RWPE2 (cell line): ENCODE data around the gene IRAK1.

Source experiments
- ATAC-seq: fragments of 200-7000 bp; cut with Tn5 transposase; 3 replicates; pipeline ENCODE4 v1.9.1; 2021; ENCODE audit warnings: low read depth
- DNase-seq: peaks from one replicate; pipeline ENCODE4 v3.0.0-alpha.2; 2020; ENCODE audit warnings: low spot score
- H3K27ac ChIP-seq: fragments of 450-650 bp; 2 replicates; pipeline ENCODE4 v1.5.1; 2017; ENCODE audit warnings: mild to moderate bottlenecking; ENCODE audit not compliant: poor library complexity, severe bottlenecking
- H3K27me3 ChIP-seq: fragments of 250-450 bp; sonication (Bioruptor Pico); 2 replicates; pipeline ENCODE4 v1.5.1; 2021; ENCODE audit warnings: mild to moderate bottlenecking, moderate library complexity; ENCODE audit not compliant: insufficient read depth, poor library complexity, severe bottlenecking
- H3K36me3 ChIP-seq: fragments of 250-450 bp; sonication (Bioruptor Pico); 2 replicates; pipeline ENCODE4 v1.5.1; 2020; ENCODE audit warnings: low read depth, mild to moderate bottlenecking, moderate library complexity
- H3K4me1 ChIP-seq: fragments of 250-450 bp; sonication (Bioruptor Pico); 2 replicates; pipeline ENCODE4 v1.5.1; 2021; ENCODE audit warnings: mild to moderate bottlenecking, moderate library complexity; ENCODE audit not compliant: insufficient read depth, poor library complexity, severe bottlenecking
- H3K4me3 ChIP-seq: fragments of 250-450 bp; sonication (Bioruptor Pico); 2 replicates; pipeline ENCODE4 v1.5.1; 2021; ENCODE audit warnings: mild to moderate bottlenecking, moderate library complexity; ENCODE audit not compliant: severe bottlenecking
- H3K9me3 ChIP-seq: fragments of 250-450 bp; sonication (Bioruptor Pico); 2 replicates; pipeline ENCODE4 v1.5.1; 2021; ENCODE audit warnings: mild to moderate bottlenecking, moderate library complexity; ENCODE audit not compliant: severe bottlenecking
- TF ChIP-seq, protein P1 (sequence below): fragments of 450-650 bp; IDR thresholded peaks from one replicate; pipeline ENCODE4 v1.5.1; 2017; ENCODE audit warnings: mild to moderate bottlenecking, moderate library complexity; ENCODE audit not compliant: poor library complexity, severe bottlenecking

Gene IRAK1

DNA sequence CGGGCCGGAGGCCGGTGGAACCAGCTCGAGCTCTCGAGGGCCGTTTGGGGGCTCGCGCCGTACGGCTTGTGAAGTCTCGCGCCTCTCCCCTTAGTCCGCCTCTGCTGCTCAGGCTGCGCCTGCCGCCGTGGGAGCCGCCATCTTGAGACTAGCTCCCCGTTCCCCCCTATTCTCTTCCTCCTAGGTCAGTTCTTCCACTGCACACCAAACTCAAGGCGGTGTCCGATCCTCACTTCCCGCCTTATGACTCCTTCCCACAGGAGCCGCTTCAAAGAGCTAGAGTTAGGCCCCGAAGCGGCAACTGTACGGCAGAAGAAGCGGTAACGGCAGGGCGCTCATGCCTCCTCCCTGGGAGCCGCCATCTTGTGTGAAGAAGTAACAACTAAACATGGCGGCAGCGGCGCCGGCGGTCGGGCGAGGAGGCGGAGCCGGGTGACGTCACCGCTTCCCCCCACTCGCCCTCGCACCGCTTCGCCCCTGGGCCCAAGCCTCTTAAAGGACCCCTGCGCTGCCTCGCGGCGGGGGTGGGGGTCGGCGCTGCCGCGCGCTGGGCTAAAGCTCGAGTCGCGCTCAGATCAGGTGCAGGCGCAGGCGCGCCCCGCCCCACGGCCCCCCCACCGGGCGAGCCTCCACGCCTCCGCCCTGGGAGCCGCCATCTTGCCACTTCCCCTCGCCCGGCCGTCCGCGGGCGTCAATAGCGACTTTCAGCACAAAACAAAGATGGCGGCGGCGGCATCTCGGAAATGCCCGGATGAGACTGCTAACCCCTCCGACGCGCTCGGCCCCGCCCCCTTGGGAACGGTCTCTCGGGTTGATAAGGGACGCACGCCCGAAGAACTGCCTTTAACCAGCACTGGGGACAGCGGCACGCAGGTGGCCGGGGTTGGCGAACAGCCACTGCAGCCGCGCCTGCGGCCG is 48.0 kb downstream of the IRAK1 start, which contains the start of gene HCFC1:
Gene HCFC1 (minus strand): TSS at position 369 of the 918 bp plus-strand sequence. CDS start 978 bp downstream, outside the sequence.
- H3K4me3 ChIP-seq, result peak within 1 kb of the TSS; percentile 88
- ATAC-seq, result peak; percentile 43
- TF ChIP-seq, protein P1, sequence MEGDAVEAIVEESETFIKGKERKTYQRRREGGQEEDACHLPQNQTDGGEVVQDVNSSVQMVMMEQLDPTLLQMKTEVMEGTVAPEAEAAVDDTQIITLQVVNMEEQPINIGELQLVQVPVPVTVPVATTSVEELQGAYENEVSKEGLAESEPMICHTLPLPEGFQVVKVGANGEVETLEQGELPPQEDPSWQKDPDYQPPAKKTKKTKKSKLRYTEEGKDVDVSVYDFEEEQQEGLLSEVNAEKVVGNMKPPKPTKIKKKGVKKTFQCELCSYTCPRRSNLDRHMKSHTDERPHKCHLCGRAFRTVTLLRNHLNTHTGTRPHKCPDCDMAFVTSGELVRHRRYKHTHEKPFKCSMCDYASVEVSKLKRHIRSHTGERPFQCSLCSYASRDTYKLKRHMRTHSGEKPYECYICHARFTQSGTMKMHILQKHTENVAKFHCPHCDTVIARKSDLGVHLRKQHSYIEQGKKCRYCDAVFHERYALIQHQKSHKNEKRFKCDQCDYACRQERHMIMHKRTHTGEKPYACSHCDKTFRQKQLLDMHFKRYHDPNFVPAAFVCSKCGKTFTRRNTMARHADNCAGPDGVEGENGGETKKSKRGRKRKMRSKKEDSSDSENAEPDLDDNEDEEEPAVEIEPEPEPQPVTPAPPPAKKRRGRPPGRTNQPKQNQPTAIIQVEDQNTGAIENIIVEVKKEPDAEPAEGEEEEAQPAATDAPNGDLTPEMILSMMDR, result no peak
- H3K27ac ChIP-seq, result peak within 1 kb of the TSS; percentile 92
- no peaks in the 10 kb centered on the region for H3K4me1 ChIP-seq
- no peaks in the 10 kb centered on the region for H3K9me3 ChIP-seq
- H3K36me3 ChIP-seq, result peaks cover 25% of the 10 kb centered on the region
- H3K27me3 ChIP-seq, result no peaks in the 10 kb centered on the region
- peak; percentile 83 for DNase-seq

DNA sequence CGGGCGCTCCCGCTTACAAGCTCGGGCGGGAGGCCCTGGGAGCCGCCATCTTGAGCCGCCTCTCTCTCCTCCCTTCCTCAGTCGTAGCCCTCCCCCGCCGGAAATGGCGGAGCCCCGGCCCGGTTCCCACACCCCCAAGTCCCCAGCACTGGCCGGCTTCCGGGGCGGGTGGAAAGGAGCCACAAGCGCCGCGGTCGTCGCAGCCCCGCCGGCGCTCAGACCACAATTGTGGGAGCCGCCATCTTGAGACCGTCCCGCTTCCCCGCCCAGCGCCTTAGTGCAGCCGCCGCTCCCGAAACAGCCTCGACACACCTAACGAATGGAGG is 48.6 kb downstream of the IRAK1 start:
- Histone ChIP-seq H3K27ac (peak overlapping the region; percentile 92), H3K4me3 (peak overlapping the region; percentile 88), H3K9me3 (no peaks in the 10 kb centered on the region), H3K27me3 (no peaks in the 10 kb centered on the region), H3K36me3 (peaks cover 25% of the 10 kb centered on the region), H3K4me1 (no peaks in the 10 kb centered on the region)
- DNase-seq (peak; percentile 84), ATAC-seq (peak; percentile 66)
- TF ChIP-seq, protein P1, result no peak

DNA sequence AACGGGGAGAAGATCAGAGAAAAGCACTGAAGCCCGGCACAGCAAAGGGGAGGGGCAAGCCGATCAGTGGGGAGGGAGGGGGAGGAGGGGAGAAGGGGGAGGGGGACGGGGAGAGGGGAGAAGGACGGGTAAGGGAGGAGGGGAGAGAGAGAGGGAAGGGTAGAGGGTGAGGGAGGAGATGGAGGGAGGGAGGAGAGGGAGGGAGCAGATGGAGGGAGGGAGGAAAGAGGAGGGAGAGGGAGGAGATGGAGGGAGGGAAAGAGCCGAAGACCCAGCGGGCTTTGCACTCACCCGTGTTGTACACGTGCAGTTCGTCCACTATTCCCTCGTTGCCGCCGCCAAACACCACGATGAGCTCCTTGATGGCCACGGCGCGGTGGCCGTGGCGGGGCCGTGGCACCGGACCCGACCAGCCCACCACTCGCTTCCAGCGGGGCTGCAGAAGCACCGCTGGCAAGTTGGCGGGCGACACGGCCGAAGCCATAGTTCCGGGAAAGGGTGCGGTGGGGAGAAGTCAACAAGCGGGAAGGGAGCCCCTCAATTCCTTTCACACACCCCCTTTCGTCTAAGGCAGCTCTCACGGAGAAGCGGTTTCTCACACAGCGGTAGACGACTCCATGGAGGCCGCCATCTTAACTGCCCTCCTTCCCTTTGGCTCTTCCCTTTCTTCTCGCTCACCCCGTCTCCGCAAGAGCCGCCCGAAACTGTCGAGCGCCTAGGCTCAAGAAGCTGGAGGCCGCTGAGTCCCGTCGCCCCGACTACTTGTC is 49.2 kb downstream of the IRAK1 start:
- no peaks in the 10 kb centered on the region for H3K27me3 ChIP-seq
- H3K4me1 ChIP-seq, result no peaks in the 10 kb centered on the region
- TF ChIP-seq, protein P1, result no peak
- H3K9me3 ChIP-seq, result no peaks in the 10 kb centered on the region
- no peak for DNase-seq
- peak overlapping the region; percentile 92 for H3K27ac ChIP-seq
- peak overlapping the region; percentile 88 for H3K4me3 ChIP-seq
- ATAC-seq, result peak; percentile 7; the same call in 1 of the 3 replicates
- H3K36me3 ChIP-seq, result peaks cover 25% of the 10 kb centered on the region

DNA sequence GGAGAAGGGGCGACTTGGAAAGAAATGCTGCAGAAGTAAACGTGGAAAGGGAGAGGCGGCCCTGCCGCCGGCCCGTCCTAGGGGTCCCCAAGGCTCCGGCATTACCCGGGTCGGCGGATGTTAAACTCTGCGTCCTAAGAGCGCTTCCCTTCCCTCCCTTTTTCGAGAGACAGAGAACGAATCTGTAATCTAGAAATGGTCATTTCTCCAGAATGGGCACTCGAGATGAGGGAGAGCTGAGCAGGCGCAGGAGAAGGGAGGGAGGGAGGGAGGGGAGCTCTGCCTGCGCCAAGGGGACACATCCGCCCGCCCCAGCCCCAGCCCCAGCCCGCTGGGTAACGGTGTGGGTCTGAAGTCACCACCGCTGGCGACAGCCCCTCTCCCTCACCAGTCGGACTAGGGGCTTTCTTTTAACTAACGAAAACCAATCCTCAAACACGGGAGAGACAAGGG is 49.8 kb downstream of the IRAK1 start:
- no peaks in the 10 kb centered on the region for H3K27me3 ChIP-seq
- peak overlapping the region; percentile 88 for H3K4me3 ChIP-seq
- DNase-seq (no peak), ATAC-seq (no peak)
- no peaks in the 10 kb centered on the region for H3K4me1 ChIP-seq
- H3K27ac ChIP-seq, result peak overlapping the region; percentile 92
- no peaks in the 10 kb centered on the region for H3K9me3 ChIP-seq
- peaks cover 25% of the 10 kb centered on the region for H3K36me3 ChIP-seq
- TF ChIP-seq, protein P1, result no peak
